ENCODE measurements around the gene ZBTB33.
A peak's percentile ranks its signal among the peaks of the same experiment; 100 is the strongest.

The ZBTB33 gene

GRCh38 chrX:120238933-120239332 is 11.7 kb upstream of the ZBTB33 start:
- no peak overlapping the region for H3K4me3 ChIP-seq (ENCODE audit: low read length)
- no peaks in the 10 kb centered on the region for H3K36me3 ChIP-seq (ENCODE audit: control insufficient read depth, insufficient read depth, low read length)
- H3K9me3 ChIP-seq (ENCODE audit: control insufficient read depth, low read length): no peaks in the 10 kb centered on the region
- H3K4me1 ChIP-seq (ENCODE audit: control insufficient read depth, insufficient read depth, low read length): peaks cover 9% of the 10 kb centered on the region
- no peaks in the 10 kb centered on the region for H3K27me3 ChIP-seq (ENCODE audit: control insufficient read depth, insufficient read depth, low read length)
- no peak overlapping the region for H3K9ac ChIP-seq (ENCODE audit: low read length)

GRCh38 chrX:120242813-120243212 is 7.8 kb upstream of the ZBTB33 start:
- peaks cover 9% of the 10 kb centered on the region for H3K4me1 ChIP-seq (ENCODE audit: control insufficient read depth, insufficient read depth, low read length)
- H3K36me3 ChIP-seq (ENCODE audit: control insufficient read depth, insufficient read depth, low read length): no peaks in the 10 kb centered on the region
- H3K9me3 ChIP-seq (ENCODE audit: control insufficient read depth, low read length): no peaks in the 10 kb centered on the region
- H3K4me3 ChIP-seq (ENCODE audit: low read length): no peak overlapping the region
- no peaks in the 10 kb centered on the region for H3K27me3 ChIP-seq (ENCODE audit: control insufficient read depth, insufficient read depth, low read length)
- no peak overlapping the region for H3K9ac ChIP-seq (ENCODE audit: low read length)

- peak overlapping the region; percentile 35 for H3K4me3 ChIP-seq (ENCODE audit: low read length)
- peak overlapping the region; percentile 79 for H3K9ac ChIP-seq (ENCODE audit: low read length)
- H3K4me1 ChIP-seq (ENCODE audit: control insufficient read depth, insufficient read depth, low read length): peaks cover 9% of the 10 kb centered on the region
- H3K9me3 ChIP-seq (ENCODE audit: control insufficient read depth, low read length): no peaks in the 10 kb centered on the region
- H3K36me3 ChIP-seq (ENCODE audit: control insufficient read depth, insufficient read depth, low read length): no peaks in the 10 kb centered on the region
- H3K27me3 ChIP-seq (ENCODE audit: control insufficient read depth, insufficient read depth, low read length): no peaks in the 10 kb centered on the region
Measured at GRCh38 chrX:120244395-120244734, 6.2 kb upstream of the ZBTB33 start.

GRCh38 chrX:120244735-120245498 is 5.7 kb upstream of the ZBTB33 start:
- H3K27me3 ChIP-seq (ENCODE audit: control insufficient read depth, insufficient read depth, low read length): no peaks in the 10 kb centered on the region
- no peaks in the 10 kb centered on the region for H3K9me3 ChIP-seq (ENCODE audit: control insufficient read depth, low read length)
- H3K9ac ChIP-seq (ENCODE audit: low read length): peak overlapping the region; percentile 79
- H3K4me3 ChIP-seq (ENCODE audit: low read length): peak overlapping the region; percentile 35
- H3K4me1 ChIP-seq (ENCODE audit: control insufficient read depth, insufficient read depth, low read length): peaks cover 9% of the 10 kb centered on the region
- no peaks in the 10 kb centered on the region for H3K36me3 ChIP-seq (ENCODE audit: control insufficient read depth, insufficient read depth, low read length)

GRCh38 chrX:120251471-120252011 is 929 bp downstream of the ZBTB33 start:
- H3K4me1 ChIP-seq (ENCODE audit: control insufficient read depth, insufficient read depth, low read length): no peaks in the 10 kb centered on the region
- peak overlapping the region; percentile 51 for H3K4me3 ChIP-seq (ENCODE audit: low read length)
- no peaks in the 10 kb centered on the region for H3K36me3 ChIP-seq (ENCODE audit: control insufficient read depth, insufficient read depth, low read length)
- no peaks in the 10 kb centered on the region for H3K9me3 ChIP-seq (ENCODE audit: control insufficient read depth, low read length)
- H3K27me3 ChIP-seq (ENCODE audit: control insufficient read depth, insufficient read depth, low read length): no peaks in the 10 kb centered on the region
- H3K9ac ChIP-seq (ENCODE audit: low read length): peak overlapping the region; percentile 85

GRCh38 chrX:120253784-120254183 is 3.2 kb downstream of the ZBTB33 start:
- Histone ChIP-seq H3K4me3 (ENCODE audit: low read length) (no peak overlapping the region), H3K27me3 (ENCODE audit: control insufficient read depth, insufficient read depth, low read length) (no peaks in the 10 kb centered on the region), H3K4me1 (ENCODE audit: control insufficient read depth, insufficient read depth, low read length) (no peaks in the 10 kb centered on the region), H3K36me3 (ENCODE audit: control insufficient read depth, insufficient read depth, low read length) (no peaks in the 10 kb centered on the region), H3K9ac (ENCODE audit: low read length) (no peak overlapping the region), H3K9me3 (ENCODE audit: control insufficient read depth, low read length) (no peaks in the 10 kb centered on the region)

- Histone ChIP-seq H3K36me3 (ENCODE audit: control insufficient read depth, insufficient read depth, low read length) (no peaks in the 10 kb centered on the region), H3K4me1 (ENCODE audit: control insufficient read depth, insufficient read depth, low read length) (no peaks in the 10 kb centered on the region), H3K4me3 (ENCODE audit: low read length) (no peak overlapping the region), H3K9me3 (ENCODE audit: control insufficient read depth, low read length) (no peaks in the 10 kb centered on the region), H3K27me3 (ENCODE audit: control insufficient read depth, insufficient read depth, low read length) (no peaks in the 10 kb centered on the region), H3K9ac (ENCODE audit: low read length) (no peak overlapping the region)
Measured at GRCh38 chrX:120260369-120260768, 9.8 kb downstream of the ZBTB33 start.

- H3K4me3 ChIP-seq (ENCODE audit: low read length): no peak overlapping the region
- no peaks in the 10 kb centered on the region for H3K4me1 ChIP-seq (ENCODE audit: control insufficient read depth, insufficient read depth, low read length)
- H3K36me3 ChIP-seq (ENCODE audit: control insufficient read depth, insufficient read depth, low read length): no peaks in the 10 kb centered on the region
- no peaks in the 10 kb centered on the region for H3K27me3 ChIP-seq (ENCODE audit: control insufficient read depth, insufficient read depth, low read length)
- no peaks in the 10 kb centered on the region for H3K9me3 ChIP-seq (ENCODE audit: control insufficient read depth, low read length)
- H3K9ac ChIP-seq (ENCODE audit: low read length): no peak overlapping the region
Measured at GRCh38 chrX:120262859-120263708, 12.5 kb downstream of the ZBTB33 start.

- Histone ChIP-seq H3K9ac (ENCODE audit: low read length) (no peak overlapping the region), H3K9me3 (ENCODE audit: control insufficient read depth, low read length) (no peaks in the 10 kb centered on the region), H3K27me3 (ENCODE audit: control insufficient read depth, insufficient read depth, low read length) (no peaks in the 10 kb centered on the region), H3K36me3 (ENCODE audit: control insufficient read depth, insufficient read depth, low read length) (no peaks in the 10 kb centered on the region), H3K4me1 (ENCODE audit: control insufficient read depth, insufficient read depth, low read length) (no peaks in the 10 kb centered on the region), H3K4me3 (ENCODE audit: low read length) (no peak overlapping the region)
Measured at GRCh38 chrX:120264341-120264740, 13.7 kb downstream of the ZBTB33 start.

GRCh38 chrX:120269373-120270035 is 18.9 kb downstream of the ZBTB33 start:
- no peaks in the 10 kb centered on the region for H3K27me3 ChIP-seq (ENCODE audit: control insufficient read depth, insufficient read depth, low read length)
- no peaks in the 10 kb centered on the region for H3K9me3 ChIP-seq (ENCODE audit: control insufficient read depth, low read length)
- H3K4me1 ChIP-seq (ENCODE audit: control insufficient read depth, insufficient read depth, low read length): no peaks in the 10 kb centered on the region
- no peak overlapping the region for H3K9ac ChIP-seq (ENCODE audit: low read length)
- H3K36me3 ChIP-seq (ENCODE audit: control insufficient read depth, insufficient read depth, low read length): no peaks in the 10 kb centered on the region
- no peak overlapping the region for H3K4me3 ChIP-seq (ENCODE audit: low read length)

- Histone ChIP-seq H3K9ac (ENCODE audit: low read length) (no peak overlapping the region), H3K27me3 (ENCODE audit: control insufficient read depth, insufficient read depth, low read length) (no peaks in the 10 kb centered on the region), H3K36me3 (ENCODE audit: control insufficient read depth, insufficient read depth, low read length) (no peaks in the 10 kb centered on the region), H3K9me3 (ENCODE audit: control insufficient read depth, low read length) (no peaks in the 10 kb centered on the region), H3K4me3 (ENCODE audit: low read length) (no peak overlapping the region), H3K4me1 (ENCODE audit: control insufficient read depth, insufficient read depth, low read length) (no peaks in the 10 kb centered on the region)
Measured at GRCh38 chrX:120270567-120270966, 20.0 kb downstream of the ZBTB33 start.

- Histone ChIP-seq H3K9ac (ENCODE audit: low read length) (no peak overlapping the region), H3K4me3 (ENCODE audit: low read length) (no peak overlapping the region), H3K36me3 (ENCODE audit: control insufficient read depth, insufficient read depth, low read length) (no peaks in the 10 kb centered on the region), H3K27me3 (ENCODE audit: control insufficient read depth, insufficient read depth, low read length) (no peaks in the 10 kb centered on the region), H3K4me1 (ENCODE audit: control insufficient read depth, insufficient read depth, low read length) (no peaks in the 10 kb centered on the region), H3K9me3 (ENCODE audit: control insufficient read depth, low read length) (no peaks in the 10 kb centered on the region)
Measured at GRCh38 chrX:120271218-120271617, 20.6 kb downstream of the ZBTB33 start.
